Left hindlimb (tissue), 1 donor: ENCODE results near the gene IFI27.

Source experiments
- DNase-seq: peaks from one replicate; pipeline ENCODE4 v3.0.0-alpha.2; 2018

IFI27 gene

GRCh38 chr14:94161058-94161457 lies 50.5 kb downstream of the IFI27 start:
- DNase-seq, result no peak

- DNase-seq, result no peak
Measured at GRCh38 chr14:94161981-94162380, 51.4 kb downstream of the IFI27 start.

GRCh38 chr14:94162466-94162865 lies 51.9 kb downstream of the IFI27 start:
- no peak for DNase-seq

GRCh38 chr14:94163796-94164195 lies 53.3 kb downstream of the IFI27 start:
- no peak for DNase-seq

GRCh38 chr14:94164685-94165431 lies 54.3 kb downstream of the IFI27 start:
- DNase-seq, result peak; percentile 42

- DNase-seq, result no peak
Measured at GRCh38 chr14:94165744-94166143, 55.2 kb downstream of the IFI27 start.
